ENCODE data around the gene MTG1. TPM values are rescaled to one million over a fixed set of nuclear protein-coding genes. Genes with fewer than 3 reads are reported as not detected.
"Not testable (repeated sequence)": the region's sequence is repeated elsewhere in the genome, so short reads cannot be mapped to it uniquely, and the experiment has no call there.

MTG1 gene
- total and polyA plus RNA-seq, 12 donors = 17.4 to 36.2 (median 23.8) TPM

DNA sequence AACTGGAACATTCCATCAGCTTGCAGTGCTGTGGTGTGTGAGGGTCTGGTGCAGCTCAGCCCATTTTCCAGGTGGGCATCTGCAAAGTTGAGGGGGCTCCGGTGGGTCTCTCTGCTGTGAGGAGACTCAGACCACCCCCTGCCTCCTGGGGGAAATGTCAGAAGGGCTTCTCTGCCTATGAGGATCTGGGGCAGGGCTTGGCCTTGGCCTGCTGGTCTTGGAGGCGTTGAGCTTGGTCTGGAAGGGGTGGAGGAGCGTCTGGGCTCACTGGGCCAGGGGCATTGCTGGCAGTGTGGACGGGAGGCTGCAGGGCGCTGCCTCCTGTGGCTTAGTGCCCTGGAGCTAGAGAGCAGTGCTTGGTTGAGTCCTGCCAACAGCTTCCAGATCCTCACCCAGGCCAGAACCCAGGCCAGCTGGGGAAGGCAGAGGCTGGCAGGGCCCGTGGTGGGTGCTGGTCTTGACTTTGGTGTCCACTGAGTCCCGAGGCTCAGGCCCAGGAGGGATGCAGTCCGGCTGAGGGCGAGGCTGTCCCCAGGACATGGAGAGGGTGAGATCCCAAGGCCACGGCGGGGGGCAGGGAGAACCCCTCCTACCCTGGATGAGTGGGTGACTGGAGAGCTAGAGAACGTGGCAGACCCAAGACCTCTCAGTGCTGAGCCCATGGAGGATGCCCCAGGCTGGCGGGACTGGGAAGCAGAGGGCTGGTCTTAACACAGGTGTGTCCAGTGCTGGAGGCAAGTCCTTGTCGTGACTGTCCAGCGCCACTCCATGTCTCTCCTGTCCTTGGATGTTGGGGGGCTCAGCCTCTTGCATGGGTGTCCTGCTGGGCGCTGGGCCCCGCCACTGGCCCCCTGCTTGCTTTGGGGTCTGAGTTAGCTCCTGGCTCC lies 27.6 kb downstream of the MTG1 start:
- ATAC-seq = peak in 1 of 8 donors; percentile 12
- intact Hi-C loops (cut with DNase I) = loop anchor here in 1 of 10 donors (5.0 kb wide), 1 partner anchor 151 kb away; no protein-coding TSS in a partner anchor
- WGBS, 2 donors = 77 to 91% methylated on average over 16 to 17 of the region's 17 CpGs

DNA sequence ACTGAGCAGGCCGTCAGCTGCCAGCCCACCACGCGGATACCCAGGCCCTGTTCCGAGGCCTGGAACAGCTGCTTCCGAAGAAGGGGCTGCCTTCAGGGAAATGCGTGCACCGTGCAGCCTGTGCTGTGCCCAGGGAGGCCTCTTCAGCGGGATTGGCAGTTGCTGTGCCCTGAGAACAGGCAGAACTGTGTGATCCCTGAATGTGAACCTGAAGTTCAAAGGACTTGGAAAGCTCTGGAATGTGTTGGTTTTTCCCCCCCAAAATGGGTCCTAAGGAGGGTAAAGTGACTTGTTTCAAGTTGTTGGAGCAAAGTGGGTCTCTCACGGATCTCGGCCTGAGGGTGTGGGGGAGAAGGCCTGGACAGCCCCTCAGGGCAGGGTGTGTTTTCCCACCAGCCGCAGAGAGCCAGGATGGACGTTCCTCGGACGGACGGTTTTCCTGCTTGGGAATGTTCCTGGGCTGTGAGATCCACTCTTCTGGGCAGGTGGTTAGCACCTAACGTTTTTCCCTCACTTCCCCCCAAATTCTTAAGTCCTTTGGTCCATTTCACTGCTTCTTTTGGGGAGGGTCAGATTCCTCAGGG lies 28.4 kb downstream of the MTG1 start:
- ATAC-seq = peak in 1 of 8 donors; percentile 8
- Histone ChIP-seq H3K9me3 (no peaks in the 10 kb centered on the region), H3K27me3 (peaks cover 0 to 21% (median 5%) of the 10 kb centered on the region in 7 donors), H3K27ac (no peak overlapping the region), H3K4me1 (peaks cover 0 to 5% (median 0%) of the 10 kb centered on the region in 9 donors), H3K36me3 (peaks cover 0 to 39% (median 10%) of the 10 kb centered on the region in 9 donors), H3K4me3 (no peak overlapping the region)
- peak in 1 of 2 donors; percentile 5 for DNase-seq
- intact Hi-C loops (cut with DNase I) = loop anchor here in 1 of 10 donors (5.0 kb wide), 1 partner anchor 150 kb away; no protein-coding TSS in a partner anchor
- 83 to 85% methylated on average over 16 of the region's 16 CpGs for WGBS, 2 donors
- no peak for TF ChIP-seq CTCF (IDR thresholded peaks at IDR 0.05)

More for the DNA sequence above, 27.6 kb downstream of the MTG1 start:
- Histone ChIP-seq H3K4me3 (no peak overlapping the region), H3K27me3 (peaks cover 0 to 21% (median 5%) of the 10 kb centered on the region in 7 donors), H3K9me3 (no peaks in the 10 kb centered on the region), H3K36me3 (peaks cover 0 to 39% (median 10%) of the 10 kb centered on the region in 9 donors), H3K27ac (no peak overlapping the region), H3K4me1 (peaks cover 0 to 5% (median 0%) of the 10 kb centered on the region in 9 donors)
- DNase-seq = peak in 1 of 2 donors; percentile 9
- no peak for TF ChIP-seq CTCF (IDR thresholded peaks at IDR 0.05)

DNA sequence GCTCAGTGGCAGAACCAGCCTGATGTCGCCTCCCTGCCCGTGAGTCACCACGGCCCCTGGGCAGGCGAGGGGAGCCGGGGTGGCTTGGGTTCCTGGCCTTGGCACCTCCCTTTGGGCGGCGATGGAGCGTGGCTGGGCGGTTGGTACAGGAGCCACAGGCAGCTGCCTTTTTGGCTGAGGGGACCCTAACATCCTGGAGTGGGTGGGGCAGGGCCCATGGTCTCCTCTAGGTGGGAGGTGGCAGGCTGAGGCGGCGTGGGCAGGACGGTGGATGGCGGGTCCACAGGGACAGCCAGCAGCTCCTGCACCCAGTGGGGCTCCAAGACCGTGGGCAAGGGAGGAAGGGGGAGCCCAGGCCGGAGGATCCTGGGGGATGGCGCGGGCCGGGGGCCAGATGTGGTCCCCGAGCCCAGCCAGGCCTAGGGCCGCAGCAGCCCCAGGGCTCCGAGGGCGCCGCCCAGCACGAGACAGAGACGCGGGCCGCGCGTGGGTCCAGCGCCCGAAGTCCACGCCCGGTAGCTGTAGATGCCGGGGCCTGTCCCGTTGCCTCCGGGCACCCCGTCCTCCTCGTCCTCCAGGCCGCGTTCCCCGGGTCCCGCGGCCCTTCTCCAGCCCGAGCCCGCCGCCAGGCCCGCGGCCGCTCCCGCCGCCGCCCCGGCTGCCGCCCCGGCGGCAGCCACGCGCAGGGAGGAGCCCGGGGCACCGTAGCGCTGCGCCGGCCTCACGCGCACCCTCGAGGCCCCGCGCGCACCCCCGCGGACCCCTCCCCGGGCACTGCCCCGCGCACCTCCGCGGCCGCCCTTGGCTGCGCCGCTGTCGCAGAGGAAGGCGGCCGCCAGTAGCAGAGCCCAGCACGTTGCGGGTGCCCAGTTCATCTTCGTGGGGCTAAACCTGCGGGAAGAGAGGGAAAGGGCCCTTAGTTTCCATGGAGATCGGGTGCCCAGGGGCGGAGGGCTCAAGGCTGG lies 29.1 kb downstream of the MTG1 start:
- ATAC-seq (peak in 4 of 8 donors; percentile 7 to 28 (median 24)), DNase-seq (peak in 1 of 2 donors; percentile 15)
- Histone ChIP-seq H3K9me3 (peaks cover 0 to 2% (median 0%) of the 10 kb centered on the region in 11 donors), H3K4me1 (peaks cover 0 to 5% (median 0%) of the 10 kb centered on the region in 9 donors), H3K27me3 (peaks cover 0 to 21% (median 5%) of the 10 kb centered on the region in 7 donors), H3K36me3 (peaks cover 0 to 35% (median 9%) of the 10 kb centered on the region in 9 donors), H3K4me3 (peak overlapping the region in 3 of 10 donors; percentile 12 to 29 (median 18)), H3K27ac (no peak overlapping the region)
- intact Hi-C loops (cut with DNase I) = loop anchor here in 1 of 10 donors (5.0 kb wide), 1 partner anchor 149 kb away; no protein-coding TSS in a partner anchor
- TF ChIP-seq CTCF (IDR thresholded peaks at IDR 0.05) = no peak
- WGBS, 2 donors = 17 to 18% methylated on average over 77 to 88 of the region's 88 CpGs

GRCh38 chr10:133424102-133424501 lies 30.1 kb downstream of the MTG1 start:
- peak in 1 of 2 donors; percentile 3 for DNase-seq
- peak in 3 of 8 donors; percentile 5 to 27 (median 11) for ATAC-seq
- not testable (repeated sequence) for H3K4me1 ChIP-seq, H3K27ac ChIP-seq
- Histone ChIP-seq H3K4me3 (peak overlapping the region in 1 of 10 donors; percentile 19), H3K36me3 (peaks cover 0 to 25% (median 7%) of the 10 kb centered on the region in 9 donors), H3K27me3 (peaks cover 0 to 21% (median 5%) of the 10 kb centered on the region in 7 donors), H3K9me3 (peaks cover 0 to 12% (median 2%) of the 10 kb centered on the region in 11 donors)
- WGBS, 2 donors = no CpG with 5 or more reads among the region's 46 CpGs
- intact Hi-C loops (cut with DNase I) = loop anchor here in 1 of 10 donors (5.0 kb wide), 1 partner anchor 148 kb away; no protein-coding TSS in a partner anchor

GRCh38 chr10:133424601-133425000 lies 30.6 kb downstream of the MTG1 start, which contains the start of gene SPRN:
Gene SPRN (minus strand): TSS chr10:133424625. CDS start chr10:133423681, 944 bp downstream.
- H3K27me3 ChIP-seq = peaks cover 0 to 21% (median 5%) of the 10 kb centered on the region in 7 donors
- 0 to 5% methylated on average over 2 to 12 of the region's 37 CpGs for WGBS, 2 donors
- peaks cover 0 to 20% (median 7%) of the 10 kb centered on the region in 9 donors for H3K36me3 ChIP-seq
- intact Hi-C loops (cut with DNase I) = loop anchor here in 1 of 10 donors (5.0 kb wide), 1 partner anchor 148 kb away; no protein-coding TSS in a partner anchor
- peak in 2 of 8 donors; percentile 14 to 42 for ATAC-seq
- not testable (repeated sequence) for H3K27ac ChIP-seq, H3K4me1 ChIP-seq
- peak in 1 of 2 donors; percentile 8 for DNase-seq
- H3K9me3 ChIP-seq = peaks cover 0 to 17% (median 3%) of the 10 kb centered on the region in 11 donors
- peak within 1 kb of the TSS in 3 of 10 donors; percentile 18 to 29 (median 19) for H3K4me3 ChIP-seq

- H3K36me3 ChIP-seq; H3K27me3 ChIP-seq; H3K4me3 ChIP-seq; H3K27ac ChIP-seq; ATAC-seq; H3K4me1 ChIP-seq; DNase-seq; intact Hi-C loops (cut with DNase I): not testable (repeated sequence)
- WGBS, 2 donors = 85 to 90% methylated on average over 4 of the region's 4 CpGs
- peaks cover 0 to 17% (median 3%) of the 10 kb centered on the region in 11 donors for H3K9me3 ChIP-seq
Measured at GRCh38 chr10:133429571-133429970, 35.6 kb downstream of the MTG1 start.
